C4-2B (cell line): ENCODE data around the gene INIP.

ENCODE experiments used
- H3K27ac ChIP-seq: fragments of 450-650 bp; 2 replicates; pipeline ENCODE4 v1.5.1; 2017
- ZFX ChIP-seq: fragments of 450-650 bp; IDR thresholded peaks from 2 replicates; pipeline ENCODE4 v1.6.1; 2017
- TF ChIP-seq, protein P1 (sequence below): fragments of 450-650 bp; conservative IDR thresholded peaks from 2 replicates; pipeline ENCODE4 v1.5.1; 2017; ENCODE audit warnings: mild to moderate bottlenecking

Gene INIP

GRCh38 chr9:112760821-112761220 lies 42.9 kb upstream of the INIP start:
- no peak overlapping the region for H3K27ac ChIP-seq
- TF ChIP-seq ZFX, result no peak
- TF ChIP-seq, protein P1, sequence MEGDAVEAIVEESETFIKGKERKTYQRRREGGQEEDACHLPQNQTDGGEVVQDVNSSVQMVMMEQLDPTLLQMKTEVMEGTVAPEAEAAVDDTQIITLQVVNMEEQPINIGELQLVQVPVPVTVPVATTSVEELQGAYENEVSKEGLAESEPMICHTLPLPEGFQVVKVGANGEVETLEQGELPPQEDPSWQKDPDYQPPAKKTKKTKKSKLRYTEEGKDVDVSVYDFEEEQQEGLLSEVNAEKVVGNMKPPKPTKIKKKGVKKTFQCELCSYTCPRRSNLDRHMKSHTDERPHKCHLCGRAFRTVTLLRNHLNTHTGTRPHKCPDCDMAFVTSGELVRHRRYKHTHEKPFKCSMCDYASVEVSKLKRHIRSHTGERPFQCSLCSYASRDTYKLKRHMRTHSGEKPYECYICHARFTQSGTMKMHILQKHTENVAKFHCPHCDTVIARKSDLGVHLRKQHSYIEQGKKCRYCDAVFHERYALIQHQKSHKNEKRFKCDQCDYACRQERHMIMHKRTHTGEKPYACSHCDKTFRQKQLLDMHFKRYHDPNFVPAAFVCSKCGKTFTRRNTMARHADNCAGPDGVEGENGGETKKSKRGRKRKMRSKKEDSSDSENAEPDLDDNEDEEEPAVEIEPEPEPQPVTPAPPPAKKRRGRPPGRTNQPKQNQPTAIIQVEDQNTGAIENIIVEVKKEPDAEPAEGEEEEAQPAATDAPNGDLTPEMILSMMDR, result no peak

GRCh38 chr9:112757940-112758339 lies 40.0 kb upstream of the INIP start:
- H3K27ac ChIP-seq, result peak overlapping the region; percentile 14
- TF ChIP-seq ZFX, result no peak
- TF ChIP-seq, protein P1, result no peak

DNA sequence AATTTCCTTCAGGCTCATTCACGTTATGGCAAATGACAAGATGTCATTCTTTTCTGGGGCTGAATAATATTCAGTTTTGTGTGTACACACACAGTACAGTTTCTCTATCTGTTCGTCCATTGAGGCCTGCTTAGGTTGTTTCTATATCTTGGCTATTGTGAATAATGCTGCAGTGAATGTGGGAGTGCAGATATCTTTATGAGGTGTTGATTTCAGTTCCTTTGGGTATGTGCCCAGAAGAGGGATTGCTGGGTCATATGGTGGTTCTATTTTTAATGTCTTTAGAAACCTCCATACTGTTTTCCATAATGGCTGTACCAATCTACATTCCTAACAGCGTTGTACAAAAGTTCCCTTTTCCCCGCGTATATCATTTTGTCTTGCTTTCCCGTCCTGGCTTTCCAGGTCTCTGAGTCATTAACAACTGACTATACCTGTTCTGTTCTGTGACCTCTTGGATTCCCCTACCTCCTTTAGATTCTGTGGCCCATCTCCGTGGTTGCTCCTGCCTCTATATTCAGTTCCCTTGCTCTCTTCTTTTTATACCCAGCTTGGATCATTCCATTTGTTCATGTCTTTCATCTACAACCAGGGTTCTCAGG lies 39.5 kb upstream of the INIP start:
- TF ChIP-seq, protein P1, result no peak
- TF ChIP-seq ZFX, result no peak
- peak overlapping the region; percentile 14; the same call in 1 of the 2 replicates for H3K27ac ChIP-seq

DNA sequence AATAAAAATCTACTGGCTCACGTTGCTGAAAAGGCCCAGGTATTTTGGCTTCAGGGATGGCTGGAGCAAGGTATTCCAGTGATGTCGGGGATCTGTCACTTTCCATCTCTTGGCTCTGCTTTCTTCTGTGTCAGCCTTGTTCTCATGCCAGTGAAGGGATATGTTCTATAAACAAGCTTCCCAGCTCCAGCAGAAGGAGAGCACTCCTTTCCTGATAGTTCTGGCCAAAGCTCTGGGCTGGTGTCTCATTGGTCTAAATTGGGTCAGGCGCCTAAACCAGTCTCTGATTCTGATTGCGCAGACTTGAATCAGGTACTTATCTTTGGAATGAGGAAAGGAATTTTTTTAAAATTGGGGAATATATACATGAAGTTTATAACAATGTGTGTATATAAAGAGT lies 37.8 kb upstream of the INIP start:
- TF ChIP-seq ZFX, result no peak
- TF ChIP-seq, protein P1, result no peak
- no peak overlapping the region for H3K27ac ChIP-seq

DNA sequence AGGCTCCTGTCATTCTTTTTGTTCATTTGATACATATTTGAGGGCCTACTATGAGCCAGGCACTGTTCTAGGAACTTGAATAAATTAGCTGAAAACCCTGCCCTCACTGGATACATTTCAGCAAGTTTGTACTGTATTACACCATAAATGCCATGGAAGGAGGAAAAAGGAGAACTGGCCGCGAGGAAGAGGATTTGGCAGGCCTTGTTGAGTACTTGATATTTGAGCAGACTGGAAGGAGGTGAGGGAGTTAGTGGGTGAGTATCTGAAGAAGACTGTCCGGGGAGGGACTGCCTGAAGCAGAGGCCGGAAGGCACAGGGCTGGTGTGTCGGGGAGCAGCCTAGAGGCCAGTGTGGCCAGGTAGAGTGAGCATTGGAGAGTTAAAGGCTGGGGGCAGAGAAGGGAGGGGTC lies 37.1 kb upstream of the INIP start:
- peak overlapping the region; percentile 23; the same call in 1 of the 2 replicates for H3K27ac ChIP-seq
- TF ChIP-seq, protein P1, result no peak
- TF ChIP-seq ZFX, result no peak

DNA sequence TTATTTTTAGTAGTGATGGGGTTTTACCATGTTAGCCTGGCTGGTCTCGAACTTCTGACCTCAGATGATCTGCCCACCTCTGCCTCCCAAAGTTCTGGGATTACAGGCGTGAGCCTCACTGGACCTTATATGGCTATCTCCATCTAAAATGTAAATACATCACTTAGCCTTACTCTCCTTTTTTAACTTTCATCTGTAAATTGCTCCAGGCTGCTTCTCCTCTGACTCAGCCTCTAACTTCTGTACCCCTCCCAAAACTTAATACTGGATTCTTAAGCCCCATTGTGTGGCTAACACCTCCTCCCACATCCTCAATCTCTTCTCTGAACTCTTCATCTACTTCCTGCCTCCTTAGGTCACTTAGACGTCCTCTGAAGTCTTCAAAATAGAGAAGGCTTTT lies 36.7 kb upstream of the INIP start:
- H3K27ac ChIP-seq, result no peak overlapping the region
- TF ChIP-seq ZFX, result no peak
- TF ChIP-seq, protein P1, result no peak

DNA sequence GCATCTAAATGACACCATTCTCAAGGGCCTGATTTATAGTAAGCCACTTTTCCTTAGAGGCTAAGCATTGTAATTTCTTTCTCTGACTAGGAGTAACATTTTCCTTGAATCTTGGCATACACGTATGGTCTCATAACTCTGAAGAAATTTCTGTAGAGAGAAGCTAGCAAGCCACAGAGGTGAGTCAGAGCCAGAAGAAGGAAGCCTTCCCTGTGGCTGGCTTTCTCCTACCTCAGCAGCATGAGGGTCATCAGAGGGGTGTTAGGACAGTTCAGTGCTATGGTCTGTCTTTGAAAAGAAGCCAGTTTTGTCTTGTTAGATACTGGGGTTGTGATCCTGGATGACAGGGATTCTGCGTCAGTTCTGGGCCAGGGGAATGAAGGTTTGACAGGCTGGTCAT lies 35.8 kb upstream of the INIP start:
- TF ChIP-seq, protein P1, result no peak
- no peak for TF ChIP-seq ZFX
- no peak overlapping the region for H3K27ac ChIP-seq
